T-cell (primary cell): ENCODE data around the gene FIZ1. TPM values are rescaled to one million over a fixed set of nuclear protein-coding genes. Genes with fewer than 3 reads are reported as not detected.

ENCODE experiments used
- ATAC-seq, 4 experiments: fragments of 200-7000 bp in 3 of 4; fragments of 150-1000 bp in 1 of 4; cut with Tn5 transposase; replicated peaks in 1 of 4; 1 replicate in 3 of 4; 2 replicates in 1 of 4; pipeline ENCODE4 v1.10.0; 2021; ENCODE audit warnings: moderate library complexity in 3 of 4, mild to moderate bottlenecking in 2 of 4, moderate number of reproducible peaks in 1 of 4
- CTCF ChIA-PET, 2 donors: fragments of 300-600 bp; sonication (Branson Sonifier 250); formaldehyde crosslinking; loops; one replicate each; lab custom pipeline; 2022; ENCODE audit warnings: antibody characterized with exemption in 2 of 2; lab: Charles Lee
- POLR2A ChIA-PET, 2 donors: fragments of 300-600 bp; sonication (Branson Sonifier 250); formaldehyde crosslinking; loops; one replicate each; lab custom pipeline; 2022; ENCODE audit warnings: antibody characterized with exemption in 2 of 2; lab: Charles Lee
- DNase-seq, 35 experiments: peaks; one replicate each; pipeline versions ENCODE4 v3.0.0 to v3.0.0-alpha.2; 2013 to 2023
- H3K27ac ChIP-seq: one replicate; pipeline ENCODE4 v1.5.1; 2013; ENCODE audit warnings: low read length
- H3K27me3 ChIP-seq, 2 experiments: replicated peaks in 1 of 2; 1 replicate in 1 of 2; 2 replicates in 1 of 2; pipeline versions ENCODE4 v1.6.1 to v1.7.0; 2013; ENCODE audit warnings: low read length in 1 of 2, mixed read lengths in 1 of 2; ENCODE audit not compliant: control insufficient read depth in 2 of 2, insufficient read depth in 2 of 2; ENCODE audit errors: extremely low read depth in 1 of 2
- H3K36me3 ChIP-seq, 2 donors: 1 replicate in 1 of 2; 2 replicates in 1 of 2; pipeline versions ENCODE4 v1.6.1 to v1.7.0; 2013; ENCODE audit warnings: low read length in 1 of 2; ENCODE audit not compliant: control insufficient read depth in 2 of 2, insufficient read depth in 1 of 2; ENCODE audit errors: extremely low read depth in 1 of 2
- H3K4me1 ChIP-seq, 2 experiments: 1 replicate in 1 of 2; 2 replicates in 1 of 2; pipeline versions ENCODE4 v1.6.1 to v1.7.0; 2013; ENCODE audit warnings: low read length in 2 of 2, mixed read lengths in 1 of 2; ENCODE audit not compliant: insufficient read depth in 2 of 2, control insufficient read depth in 1 of 2; ENCODE audit errors: extremely low read depth in 1 of 2
- H3K4me3 ChIP-seq, 2 donors: 1 replicate in 1 of 2; 2 replicates in 1 of 2; pipeline versions ENCODE4 v1.5.1 to v1.7.0; 2013; ENCODE audit warnings: mild to moderate bottlenecking in 2 of 2, low read length in 1 of 2, moderate library complexity in 1 of 2; ENCODE audit not compliant: control insufficient read depth in 1 of 2; ENCODE audit errors: extremely low read depth in 1 of 2
- H3K9me3 ChIP-seq: 2 replicates; pipeline ENCODE4 v1.7.0; 2013
- H3K27ac Mint-ChIP-seq, 2 donors: one replicate each; pipeline ENCODE4 v1.8.0; 2020 to 2021; ENCODE audit warnings: mild to moderate bottlenecking in 2 of 2, mixed read lengths in 2 of 2
- H3K27me3 Mint-ChIP-seq, 2 donors: one replicate each; pipeline ENCODE4 v1.8.0; 2021 to 2022; ENCODE audit warnings: mixed read lengths in 2 of 2
- H3K36me3 Mint-ChIP-seq: one replicate; pipeline ENCODE4 v1.8.0; 2021; ENCODE audit warnings: mixed read lengths
- H3K4me1 Mint-ChIP-seq, 3 donors: one replicate each; pipeline ENCODE4 v1.8.0; 2020 to 2022; ENCODE audit warnings: mixed read lengths in 3 of 3, mild to moderate bottlenecking in 1 of 3
- H3K4me3 Mint-ChIP-seq, 3 donors: one replicate each; pipeline ENCODE4 v1.8.0; 2020 to 2022; ENCODE audit warnings: mild to moderate bottlenecking in 3 of 3, mixed read lengths in 3 of 3, moderate library complexity in 3 of 3
- H3K9me3 Mint-ChIP-seq, 3 donors: one replicate each; pipeline ENCODE4 v1.8.0; 2020 to 2022; ENCODE audit warnings: mixed read lengths in 3 of 3
- WGBS: methylation state at CpG from one replicate; pipeline ENCODE4 v1.1.5; 2013; ENCODE audit warnings: missing lambda C conversion rate; ENCODE audit not compliant: insufficient coverage; 5-methylcytosine and 5-hydroxymethylcytosine counted together
- total RNA-seq, 35 experiments: library from RNA in 6 of 35; stranded (reverse) in 6 of 35; fragments of 120-200 nt in 1 of 35; gene quantifications; one replicate each; pipeline versions ENCODE4 v1.2.1 to v1.2.4 and lab custom pipeline; 2013 to 2026

FIZ1 gene
- total RNA-seq, 5 donors from 2014 or later (not counting 1 experiment from before 2014, with no cell fraction given), result 9.8 to 27.7 (median 19.0) TPM

DNA sequence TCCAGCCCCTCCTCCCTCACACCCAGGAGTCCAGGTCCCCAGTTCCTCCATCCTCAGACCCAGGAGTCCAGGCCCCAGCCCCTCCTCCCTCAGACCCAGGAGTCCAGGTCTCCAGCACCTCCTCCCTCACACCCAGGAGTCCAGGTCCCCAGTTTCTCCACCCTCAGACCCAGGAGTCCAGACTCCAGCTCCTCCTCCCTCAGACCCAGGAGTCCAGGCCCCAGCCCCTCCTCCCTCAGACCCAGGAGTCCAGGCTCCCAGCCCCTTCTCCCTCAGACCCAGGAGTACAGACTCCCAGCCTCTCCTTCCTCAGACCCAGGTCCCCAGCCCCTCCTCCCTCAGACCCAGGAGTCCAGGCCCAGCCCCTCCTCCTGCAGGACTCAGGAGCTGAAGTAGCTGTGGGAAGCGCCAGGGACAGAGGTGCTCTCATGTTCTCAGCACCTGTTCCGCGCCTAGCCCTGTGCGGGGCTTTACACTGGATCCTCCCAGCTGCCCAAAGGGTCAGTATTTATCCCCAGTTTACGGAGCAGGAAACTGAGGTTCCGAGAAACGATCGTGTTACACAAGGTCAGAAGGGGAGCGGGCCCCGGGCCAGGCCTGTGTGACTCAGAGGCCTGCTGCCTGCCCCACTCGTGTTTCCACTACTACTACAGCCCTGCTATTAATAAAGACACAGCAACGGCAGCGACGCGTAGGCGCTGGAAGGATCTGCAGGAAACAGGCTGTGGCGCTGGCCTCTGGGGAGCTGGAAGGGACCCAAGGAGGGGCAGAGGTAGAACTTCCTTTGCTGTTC is 52.3 kb downstream of the FIZ1 start:
- no peaks in the 10 kb centered on the region for H3K36me3 ChIP-seq

DNA sequence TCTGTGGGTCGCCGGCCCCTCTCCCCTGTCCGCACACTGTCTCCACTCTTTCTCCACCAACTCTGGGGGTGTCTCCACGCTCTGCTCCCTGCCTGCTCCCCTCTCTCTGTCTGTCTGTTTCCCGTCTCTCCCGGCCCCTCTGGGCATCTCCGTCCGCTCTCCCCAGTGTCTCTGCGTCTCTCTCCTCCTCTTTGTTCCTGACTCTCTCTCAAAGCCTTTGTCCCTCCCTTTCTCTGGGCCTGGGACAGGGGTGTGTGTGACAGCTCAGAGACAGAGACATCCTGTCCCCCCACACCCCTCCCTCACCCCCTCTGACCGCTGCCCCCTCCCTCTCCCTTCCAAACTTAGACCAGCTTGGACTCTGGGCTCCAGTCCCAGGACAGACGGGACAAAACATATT is 53.3 kb downstream of the FIZ1 start:
- no peaks in the 10 kb centered on the region for H3K9me3 ChIP-seq
- Mint-ChIP-seq H3K4me3 (no peak overlapping the region), H3K27ac (no peak overlapping the region), H3K27me3 (peaks cover 23 to 44% of the 10 kb centered on the region in 2 donors), H3K36me3 (no peaks in the 10 kb centered on the region), H3K4me1 (no peaks in the 10 kb centered on the region), H3K9me3 (peaks cover 0 to 3% (median 0%) of the 10 kb centered on the region in 3 donors)
- no peak overlapping the region for H3K27ac ChIP-seq
- DNase-seq (no peak), ATAC-seq (no peak)
- CTCF ChIA-PET, result no interaction called here
- H3K4me1 ChIP-seq, result no peaks in the 10 kb centered on the region
- no peaks in the 10 kb centered on the region for H3K36me3 ChIP-seq
- POLR2A ChIA-PET, result interaction anchor here in 1 of 2 donors (0.5 kb wide), 1 partner anchor 60 kb away, joined by 3 read pairs; the partner anchor contains the start of gene ZNF865
- H3K27me3 ChIP-seq, result peaks cover 0 to 46% of the 10 kb centered on the region in 2 experiments
- no peak overlapping the region for H3K4me3 ChIP-seq
- 91% methylated on average over 5 of the region's 11 CpGs for WGBS

More for the DNA sequence above, 52.3 kb downstream of the FIZ1 start:
- H3K27me3 Mint-ChIP-seq, result peaks cover 23 to 42% of the 10 kb centered on the region in 2 donors
- CTCF ChIA-PET, result no interaction called here
- POLR2A ChIA-PET, result no interaction called here
- WGBS, result 47% methylated on average over 10 of the region's 17 CpGs
- H3K4me3 ChIP-seq, result no peak overlapping the region
- peaks cover 0 to 3% (median 0%) of the 10 kb centered on the region in 3 donors for H3K9me3 Mint-ChIP-seq
- no peak for ATAC-seq
- no peak for DNase-seq
- H3K4me3 Mint-ChIP-seq, result no peak overlapping the region
- H3K9me3 ChIP-seq, result no peaks in the 10 kb centered on the region
- H3K27me3 ChIP-seq, result peaks cover 0 to 48% of the 10 kb centered on the region in 2 experiments
- H3K27ac ChIP-seq, result no peak overlapping the region
- no peaks in the 10 kb centered on the region for H3K4me1 Mint-ChIP-seq
- no peaks in the 10 kb centered on the region for H3K4me1 ChIP-seq
- H3K27ac Mint-ChIP-seq, result peak overlapping the region in 1 of 2 donors; percentile 49
- H3K36me3 Mint-ChIP-seq, result no peaks in the 10 kb centered on the region

DNA sequence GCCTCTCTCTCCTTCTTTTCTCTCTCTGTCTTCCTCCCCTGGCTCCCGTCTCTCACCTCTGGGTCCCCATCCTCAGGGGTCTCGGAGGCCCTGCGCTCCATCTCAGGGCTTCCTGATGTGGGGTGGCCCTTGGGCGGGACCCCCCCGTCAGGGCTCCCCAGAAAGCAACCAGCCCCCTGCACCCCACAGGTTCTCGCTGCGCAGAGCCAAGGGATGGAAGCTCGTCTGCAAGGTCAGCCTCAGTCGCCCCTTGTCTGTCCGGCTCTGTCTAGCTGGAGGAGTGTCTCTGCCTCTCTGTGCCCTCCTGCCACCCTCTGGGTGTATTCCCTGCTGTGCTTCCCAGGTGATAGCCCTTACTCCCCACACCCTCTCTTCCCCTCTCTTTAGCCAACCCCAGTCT is 53.9 kb downstream of the FIZ1 start, which contains the start of gene SBK3:
Gene SBK3 (minus strand): TSS at position 101 of the 400 bp plus-strand sequence. CDS start 0 bp downstream, at position 101.
- 91% methylated on average over 9 of the region's 10 CpGs for WGBS
- Histone ChIP-seq H3K27me3 (peaks cover 0 to 51% of the 10 kb centered on the region in 2 experiments), H3K4me1 (no peaks in the 10 kb centered on the region), H3K4me3 (no peak within 1 kb of the TSS), H3K9me3 (no peaks in the 10 kb centered on the region), H3K27ac (no peak within 1 kb of the TSS), H3K36me3 (no peaks in the 10 kb centered on the region)
- no peaks in the 10 kb centered on the region for H3K4me1 Mint-ChIP-seq
- no peak within 1 kb of the TSS for H3K4me3 Mint-ChIP-seq
- H3K9me3 Mint-ChIP-seq, result peaks cover 0 to 3% (median 0%) of the 10 kb centered on the region in 3 donors
- CTCF ChIA-PET, result no interaction called here
- POLR2A ChIA-PET, result no interaction called here
- no peaks in the 10 kb centered on the region for H3K36me3 Mint-ChIP-seq
- peaks cover 23 to 44% of the 10 kb centered on the region in 2 donors for H3K27me3 Mint-ChIP-seq
- ATAC-seq, result no peak
- no peak for DNase-seq
- H3K27ac Mint-ChIP-seq, result no peak within 1 kb of the TSS

DNA sequence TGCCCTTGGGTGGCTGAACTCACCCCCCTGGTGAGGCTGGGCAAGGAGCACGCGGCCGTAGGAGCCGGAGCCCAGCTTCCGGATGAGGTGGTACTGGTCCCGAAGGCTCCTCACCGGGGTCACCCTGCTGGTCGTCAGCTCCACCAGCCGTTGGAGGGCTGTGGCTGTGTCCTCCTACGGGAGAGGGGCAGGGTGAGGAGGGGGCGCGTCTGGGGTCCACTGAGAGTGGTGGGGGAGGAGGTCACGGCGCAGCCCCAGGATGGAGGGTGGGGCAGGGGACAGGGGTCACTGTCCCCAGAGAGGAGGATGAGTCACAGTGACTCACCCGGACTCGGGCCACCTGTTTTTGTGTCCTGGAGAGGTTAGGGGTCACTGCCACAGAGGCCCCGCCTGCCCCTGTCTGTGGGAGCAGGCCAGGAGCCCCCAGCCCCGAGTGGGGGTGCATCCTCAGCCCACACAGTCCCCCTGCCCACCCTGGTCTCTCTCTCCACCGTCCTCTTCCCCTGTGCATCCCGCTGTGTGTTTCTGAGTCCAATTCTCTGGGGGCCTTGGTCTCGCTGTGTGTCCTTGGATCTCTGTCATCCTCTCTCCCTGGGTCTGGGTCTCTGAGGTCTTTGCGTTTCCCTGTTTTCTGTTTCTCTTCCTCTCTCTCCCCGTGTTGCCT is 54.4 kb downstream of the FIZ1 start:
- CTCF ChIA-PET, result no interaction called here
- POLR2A ChIA-PET, result no interaction called here

DNA sequence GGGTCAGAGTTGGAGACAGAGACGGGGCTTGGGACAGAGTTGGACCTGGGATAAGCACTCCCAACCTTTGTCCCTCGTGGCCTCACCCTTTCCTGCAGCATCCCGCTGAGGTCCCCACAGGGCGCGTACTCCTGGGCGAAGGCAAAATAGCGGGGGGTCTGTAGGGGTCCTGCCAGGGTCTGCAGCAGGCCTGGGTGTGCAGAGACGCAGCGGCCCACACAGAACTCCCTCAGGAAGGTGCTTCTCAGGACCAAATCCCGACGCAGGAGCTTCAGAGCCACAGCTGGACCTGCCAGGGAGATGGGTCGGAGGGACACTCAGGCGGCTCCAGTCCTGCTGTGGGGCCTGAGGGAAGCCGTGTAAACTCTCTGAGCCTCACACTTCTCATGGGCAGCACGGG is 55.3 kb downstream of the FIZ1 start:
- no peaks in the 10 kb centered on the region for H3K4me1 ChIP-seq
- no peaks in the 10 kb centered on the region for H3K36me3 Mint-ChIP-seq
- peaks cover 23 to 38% of the 10 kb centered on the region in 2 donors for H3K27me3 Mint-ChIP-seq
- WGBS, result 88% methylated on average over 13 of the region's 15 CpGs
- H3K4me3 ChIP-seq, result no peak overlapping the region
- DNase-seq (no peak), ATAC-seq (no peak)
- ChIA-PET POLR2A (no interaction called here), CTCF (no interaction called here)
- H3K9me3 Mint-ChIP-seq, result peaks cover 0 to 3% (median 0%) of the 10 kb centered on the region in 3 donors
- H3K4me3 Mint-ChIP-seq, result no peak overlapping the region
- H3K4me1 Mint-ChIP-seq, result no peaks in the 10 kb centered on the region
- H3K27ac Mint-ChIP-seq, result no peak overlapping the region
- H3K27me3 ChIP-seq, result peaks cover 0 to 48% of the 10 kb centered on the region in 2 experiments
- no peaks in the 10 kb centered on the region for H3K36me3 ChIP-seq
- H3K9me3 ChIP-seq, result no peaks in the 10 kb centered on the region
- H3K27ac ChIP-seq, result no peak overlapping the region

More for the DNA sequence above, 54.4 kb downstream of the FIZ1 start:
- Mint-ChIP-seq H3K27me3 (peaks cover 23 to 41% of the 10 kb centered on the region in 2 donors), H3K27ac (no peak overlapping the region), H3K36me3 (no peaks in the 10 kb centered on the region), H3K4me1 (no peaks in the 10 kb centered on the region), H3K9me3 (peaks cover 0 to 3% (median 0%) of the 10 kb centered on the region in 3 donors), H3K4me3 (no peak overlapping the region)
- no peak overlapping the region for H3K4me3 ChIP-seq
- peaks cover 0 to 52% of the 10 kb centered on the region in 2 experiments for H3K27me3 ChIP-seq
- H3K27ac ChIP-seq, result no peak overlapping the region
- no peaks in the 10 kb centered on the region for H3K9me3 ChIP-seq
- H3K36me3 ChIP-seq, result no peaks in the 10 kb centered on the region
- no peak for DNase-seq
- ATAC-seq, result no peak
- no peaks in the 10 kb centered on the region for H3K4me1 ChIP-seq
- WGBS, result 87% methylated on average over 20 of the region's 23 CpGs

DNA sequence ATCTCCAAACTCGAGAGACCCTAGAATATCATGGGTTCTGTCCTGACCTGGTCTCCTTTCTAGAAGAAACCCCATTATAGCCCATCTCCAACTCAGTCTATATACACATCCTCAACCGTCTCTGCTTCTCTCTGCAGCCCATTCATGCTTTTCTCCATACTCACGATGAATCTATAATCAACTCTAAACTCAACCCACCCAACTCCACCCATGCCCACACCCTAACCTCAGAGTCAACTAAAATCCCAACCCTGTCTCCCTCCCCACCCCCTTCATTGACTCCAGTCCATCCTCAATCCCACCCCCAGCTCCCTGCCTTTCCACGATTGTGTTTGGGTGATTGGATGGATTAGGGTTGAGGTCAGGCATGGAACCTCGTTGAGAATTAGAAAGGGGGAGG is 55.8 kb downstream of the FIZ1 start:
- no peak overlapping the region for H3K4me3 Mint-ChIP-seq
- ATAC-seq, result no peak
- no peaks in the 10 kb centered on the region for H3K4me1 Mint-ChIP-seq
- DNase-seq, result no peak
- Histone ChIP-seq H3K9me3 (no peaks in the 10 kb centered on the region), H3K4me3 (no peak overlapping the region), H3K4me1 (no peaks in the 10 kb centered on the region), H3K36me3 (no peaks in the 10 kb centered on the region), H3K27me3 (peaks cover 0 to 45% of the 10 kb centered on the region in 2 experiments), H3K27ac (no peak overlapping the region)
- whole genome bisulfite sequencing, result 55% methylated on average over 4 of the region's 5 CpGs
- peaks cover 0 to 3% (median 0%) of the 10 kb centered on the region in 3 donors for H3K9me3 Mint-ChIP-seq
- CTCF ChIA-PET, result no interaction called here
- POLR2A ChIA-PET, result no interaction called here
- no peaks in the 10 kb centered on the region for H3K36me3 Mint-ChIP-seq
- peaks cover 23 to 37% of the 10 kb centered on the region in 2 donors for H3K27me3 Mint-ChIP-seq
- H3K27ac Mint-ChIP-seq, result no peak overlapping the region
